Stimulated activated CD4-positive, alpha-beta T cell treated with anti-CD3 and anti-CD28 coated beads, Interleukin-12 subunit alpha, Interleukin-12 subunit beta, amount 100 ng/mL, for 4 hours (primary cell): ENCODE data around the gene MON1B.
A peak's percentile ranks its signal among the peaks of the same experiment; 100 is the strongest.
"Not testable (repeated sequence)": the region's sequence is repeated elsewhere in the genome, so short reads cannot be mapped to it uniquely, and the experiment has no call there.

Experiments used
- DNase-seq: peaks from one replicate; pipeline ENCODE4 v3.0.0-alpha.2; 2020

MON1B gene

DNA sequence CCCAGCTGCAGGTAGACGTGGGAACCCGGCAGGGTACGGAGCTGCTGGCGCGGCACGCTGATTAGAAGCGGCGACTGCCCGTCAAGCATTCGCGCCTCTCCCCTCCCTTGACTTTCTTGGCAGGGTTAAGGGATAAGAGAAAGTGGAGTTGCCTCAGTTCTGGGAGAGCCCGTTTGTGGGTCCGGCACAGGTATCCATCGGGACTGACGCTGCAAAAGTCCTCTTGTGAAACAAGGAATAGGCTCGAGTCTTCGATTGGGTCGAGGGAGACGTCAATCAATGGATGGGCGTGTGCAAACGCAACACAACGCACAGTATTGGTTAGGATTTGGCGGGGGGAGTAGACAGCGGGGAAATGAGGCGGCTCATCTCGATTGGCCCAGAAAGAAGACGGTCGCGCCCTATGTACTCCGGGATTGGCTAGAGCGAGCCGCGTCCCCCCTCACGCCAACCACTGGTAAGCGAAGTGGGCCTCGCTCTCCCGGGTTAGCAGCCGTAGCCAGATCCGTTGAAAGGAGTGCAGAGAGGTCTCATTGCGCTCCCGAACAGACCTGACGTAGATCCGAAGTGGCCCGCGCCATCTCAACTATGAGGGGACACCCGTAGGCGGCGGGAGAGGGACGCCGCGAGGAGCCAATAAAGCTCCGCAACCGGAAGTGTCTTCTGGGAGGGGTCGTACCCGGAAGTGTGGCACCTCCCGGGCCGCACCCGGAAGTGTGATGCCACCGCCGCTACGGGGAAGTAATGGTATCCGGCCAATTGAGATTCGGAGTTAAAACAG, at the start of gene MON1B:
Gene MON1B, plus strand, starts transcription at position 713 of the 781 bp plus-strand sequence. CDS start 296 bp downstream, outside the sequence.
- DNase-seq, result peak; percentile 86

DNA sequence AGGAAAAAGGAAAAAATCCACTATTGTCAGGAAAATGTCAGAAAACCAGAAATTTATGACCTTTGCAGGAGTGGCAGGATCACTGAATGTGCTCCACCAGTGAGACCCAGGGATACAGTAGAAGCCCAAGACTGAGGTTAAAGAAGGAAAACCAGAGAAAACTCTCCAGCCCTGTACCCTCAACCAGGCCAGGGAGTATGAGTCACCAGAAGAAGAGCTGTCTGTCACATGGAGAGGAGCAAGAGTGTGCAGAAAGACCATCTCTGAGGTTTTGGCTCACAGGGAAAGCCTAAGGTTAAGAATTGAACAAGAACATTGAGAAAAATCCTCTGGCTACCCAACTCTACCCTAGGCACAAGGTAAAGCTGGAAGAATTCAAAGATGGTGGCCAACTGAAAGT, 47.6 kb upstream of the MON1B start:
- DNase-seq, result no peak

GRCh38 chr16:77148121-77148520, 42.9 kb upstream of the MON1B start:
- no peak for DNase-seq

DNA sequence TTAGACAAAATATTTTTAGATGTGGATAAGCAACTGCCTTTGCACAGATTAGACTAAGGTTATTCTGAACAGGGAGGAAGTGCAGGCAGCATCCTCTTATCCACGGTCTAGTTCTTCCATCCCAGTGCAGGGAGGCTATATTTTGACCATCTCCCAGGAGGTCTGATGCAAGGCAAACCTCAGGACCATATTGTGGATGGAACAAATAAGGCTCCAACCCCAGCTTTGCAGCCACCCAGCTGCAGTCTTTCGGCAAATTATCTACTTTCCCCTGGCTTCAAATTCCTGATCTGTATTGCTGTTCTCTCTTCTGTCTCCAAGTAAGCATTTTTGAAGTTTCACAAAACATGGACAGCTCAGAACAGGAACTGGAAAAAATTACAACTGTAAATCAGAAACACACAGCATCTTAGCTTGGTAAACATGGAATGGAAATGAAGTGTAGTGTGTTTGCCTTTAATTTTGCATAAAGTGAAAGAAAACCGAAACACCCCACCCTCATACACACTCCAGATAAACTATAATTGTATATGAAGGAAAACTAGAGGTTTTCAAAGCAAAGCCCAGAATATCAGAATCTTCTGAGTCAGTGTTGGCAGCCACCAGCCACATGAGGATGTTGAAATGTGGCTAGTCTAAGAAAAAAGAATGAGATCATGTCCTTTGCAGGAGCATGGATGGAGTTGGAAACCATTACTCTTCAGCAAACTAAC, 33.5 kb upstream of the MON1B start:
- no peak for DNase-seq

DNA sequence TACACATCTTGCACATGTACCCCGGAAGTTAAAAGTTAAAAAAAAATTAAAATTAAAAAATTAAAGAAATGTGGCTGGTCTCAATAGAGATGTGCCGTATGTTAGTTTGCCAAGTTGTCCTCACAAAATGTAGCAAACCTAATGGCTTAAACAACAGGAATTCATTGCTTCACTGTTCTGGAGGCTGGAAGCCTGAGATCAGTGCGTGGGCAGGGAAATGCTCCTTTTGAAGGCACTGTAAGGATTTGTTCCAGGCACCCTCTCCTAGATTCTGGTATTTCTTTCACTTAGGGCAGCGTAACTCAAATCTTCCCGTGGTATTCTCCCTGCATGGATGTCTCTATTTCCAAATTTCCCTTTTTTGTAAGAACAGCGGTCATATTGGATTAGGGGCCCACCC, 32.7 kb upstream of the MON1B start:
- no peak for DNase-seq

GRCh38 chr16:77165006-77165405, 26.0 kb upstream of the MON1B start:
- no peak for DNase-seq

GRCh38 chr16:77165536-77166236, 25.3 kb upstream of the MON1B start:
- not testable (repeated sequence) for DNase-seq

- no peak for DNase-seq
Observed at GRCh38 chr16:77166726-77167125, 24.3 kb upstream of the MON1B start.

- DNase-seq, result no peak
Observed at GRCh38 chr16:77168901-77169300, 22.1 kb upstream of the MON1B start.

- no peak for DNase-seq
Observed at GRCh38 chr16:77169650-77170236, 21.2 kb upstream of the MON1B start.

- DNase-seq, result no peak
Observed at GRCh38 chr16:77170805-77171204, 20.2 kb upstream of the MON1B start.

- DNase-seq, result no peak
Observed at GRCh38 chr16:77171745-77172635, 19.0 kb upstream of the MON1B start.

DNA sequence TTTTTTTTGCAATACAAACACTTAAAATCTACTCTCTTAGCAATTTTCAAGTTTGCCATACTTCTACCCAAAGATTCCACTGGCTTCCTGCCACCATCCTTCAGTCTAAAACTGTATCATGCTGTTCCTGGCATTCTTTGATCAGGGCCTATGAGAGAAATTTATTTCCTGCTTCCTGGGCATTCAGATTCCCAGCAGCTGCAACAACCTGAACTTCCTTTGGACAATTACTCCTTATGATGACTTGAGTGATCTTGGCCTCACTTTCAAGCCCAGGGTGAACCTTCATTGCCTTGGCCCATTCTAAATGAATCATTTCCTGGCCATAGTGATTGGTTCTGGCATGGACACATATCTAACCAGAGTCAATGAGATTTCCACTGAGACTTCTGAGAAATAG, 18.0 kb upstream of the MON1B start:
- DNase-seq, result no peak

DNA sequence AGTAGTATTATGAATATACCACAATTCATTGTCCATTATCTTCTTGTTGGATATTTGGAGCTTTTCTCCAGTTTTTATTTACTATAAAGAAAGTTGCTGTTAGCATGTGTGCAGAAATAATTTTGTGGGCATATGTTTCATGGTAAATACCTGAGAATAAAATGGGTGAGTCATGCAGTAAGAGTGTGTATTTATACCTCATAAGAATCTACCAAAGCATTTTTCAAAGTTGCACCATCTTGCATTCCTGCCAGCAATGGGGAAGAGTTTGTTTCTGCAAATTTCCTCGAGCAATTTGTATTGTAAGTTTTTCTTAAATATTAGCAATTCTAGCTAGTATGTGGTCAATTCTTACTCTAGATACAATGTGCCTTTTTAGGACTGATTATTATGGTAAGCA, 7.9 kb upstream of the MON1B start:
- no peak for DNase-seq

DNA sequence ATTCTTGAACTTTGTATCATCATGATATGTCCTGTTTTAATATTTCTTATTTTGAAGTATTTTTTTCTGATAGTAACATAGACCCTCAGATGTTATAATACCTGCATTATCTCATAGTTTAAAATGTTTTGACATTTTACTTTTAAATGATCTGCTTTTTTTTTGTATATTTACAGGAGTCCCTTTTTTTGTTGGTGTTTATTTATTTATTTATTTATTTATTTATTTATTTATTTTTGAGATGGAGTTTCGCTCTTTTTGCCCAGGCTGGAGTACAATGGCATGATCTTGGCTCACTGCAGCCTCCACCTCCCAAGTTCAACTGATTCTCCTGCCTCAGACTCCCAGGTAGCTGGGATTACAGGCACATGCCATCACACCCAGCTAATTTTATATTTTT, 4.7 kb upstream of the MON1B start:
- DNase-seq, result not testable (repeated sequence)

GRCh38 chr16:77190190-77190477, 856 bp upstream of the MON1B start:
- no peak for DNase-seq

- DNase-seq, result peak; percentile 27
Observed at GRCh38 chr16:77191259-77191969, 424 bp downstream of the MON1B start.

GRCh38 chr16:77193377-77193776, 2.4 kb downstream of the MON1B start:
- no peak for DNase-seq

- no peak for DNase-seq
Observed at GRCh38 chr16:77194295-77195231, 3.6 kb downstream of the MON1B start.

- DNase-seq, result no peak
Observed at GRCh38 chr16:77195411-77195810, 4.4 kb downstream of the MON1B start.

DNA sequence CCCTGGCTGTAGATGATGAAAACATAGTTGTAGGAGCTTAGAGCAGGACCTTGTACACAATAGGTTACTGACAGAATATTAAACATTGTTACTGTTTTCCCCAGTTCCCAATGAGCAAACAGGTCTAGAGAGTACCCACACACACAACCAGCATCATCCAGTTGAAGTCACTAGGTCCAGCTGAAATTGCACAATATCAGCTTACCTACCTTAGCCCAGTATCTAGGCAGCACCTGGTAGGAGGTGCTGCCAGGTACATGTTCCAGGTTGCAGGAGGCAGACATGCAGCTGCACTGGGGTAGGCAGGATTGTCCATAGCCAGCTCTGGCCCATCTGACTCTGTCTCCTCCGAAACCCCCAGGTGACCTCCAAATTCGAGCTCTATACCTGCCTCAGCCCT, 6.8 kb downstream of the MON1B start:
- no peak for DNase-seq
